Hepatocyte (in vitro differentiated cells): Measurements from ENCODE around the gene MND1. TPM values are rescaled to one million over a fixed set of nuclear protein-coding genes. Genes with fewer than 3 reads are reported as not detected.
"Not testable (repeated sequence)": the region's sequence is repeated elsewhere in the genome, so short reads cannot be mapped to it uniquely, and the experiment has no call there.

Experiments used
- DNase-seq: peaks from one replicate; pipeline ENCODE4 v3.0.0-alpha.2; 2016; ENCODE audit warnings: low spot score
- H2AFZ ChIP-seq: fragments of 200-600 bp; sonication (generic); 2 replicates; pipeline ENCODE4 v1.6.0; 2016; ENCODE audit warnings: antibody characterized with exemption, mild to moderate bottlenecking
- H3K27ac ChIP-seq: fragments of 200-600 bp; sonication (generic); 2 replicates; pipeline ENCODE4 v1.5.1; 2016; ENCODE audit warnings: mild to moderate bottlenecking
- H3K27me3 ChIP-seq: fragments of 200-600 bp; sonication (generic); 2 replicates; pipeline ENCODE4 v1.6.1; 2016
- H3K36me3 ChIP-seq: fragments of 200-600 bp; sonication (generic); replicated peaks from 2 replicates; pipeline ENCODE4 v1.5.1; 2016; ENCODE audit warnings: low read depth; ENCODE audit not compliant: insufficient read depth
- H3K4me1 ChIP-seq: fragments of 200-600 bp; sonication (generic); 2 replicates; pipeline ENCODE4 v1.5.1; 2016; ENCODE audit warnings: mild to moderate bottlenecking, moderate library complexity; ENCODE audit not compliant: insufficient read depth
- H3K4me2 ChIP-seq: fragments of 200-600 bp; sonication (generic); 2 replicates; pipeline ENCODE4 v1.6.0; 2016
- H3K4me3 ChIP-seq: fragments of 200-600 bp; sonication (generic); 2 replicates; pipeline ENCODE4 v1.5.1; 2016; ENCODE audit warnings: mild to moderate bottlenecking
- H3K79me2 ChIP-seq: fragments of 200-600 bp; sonication (generic); 2 replicates; pipeline ENCODE4 v1.6.0; 2017; ENCODE audit warnings: mild to moderate bottlenecking
- H3K9me2 ChIP-seq: fragments of 200-600 bp; sonication (generic); replicated peaks from 2 replicates; pipeline ENCODE4 v1.6.0; 2017; ENCODE audit warnings: mild to moderate bottlenecking; ENCODE audit not compliant: insufficient read depth
- H3K9me3 ChIP-seq: fragments of 200-600 bp; sonication (generic); 2 replicates; pipeline ENCODE4 v1.5.1; 2016; ENCODE audit warnings: low read depth, mild to moderate bottlenecking
- H4K20me1 ChIP-seq: fragments of 200-600 bp; sonication (generic); 2 replicates; pipeline ENCODE4 v1.6.0; 2016; ENCODE audit warnings: mild to moderate bottlenecking; ENCODE audit not compliant: insufficient read depth, poor library complexity, severe bottlenecking
- EZH2 ChIP-seq: fragments of 200-600 bp; sonication (generic); IDR thresholded peaks from 2 replicates; pipeline ENCODE4 v1.6.1; 2016; ENCODE audit warnings: antibody characterized with exemption, mild to moderate bottlenecking, borderline replicate concordance
- EZH2phosphoT487 ChIP-seq: fragments of 200-600 bp; sonication (generic); IDR thresholded peaks from one replicate; pipeline ENCODE4 v1.6.1; 2018; ENCODE audit warnings: antibody characterized with exemption, mild to moderate bottlenecking, low read depth, moderate library complexity; ENCODE audit not compliant: unreplicated experiment, severe bottlenecking
- WGBS: methylation state at CpG from one replicate; pipeline ENCODE4 v1.1.6; 2016; ENCODE audit warnings: low lambda C conversion rate; ENCODE audit errors: missing lambda C conversion rate; 5-methylcytosine and 5-hydroxymethylcytosine counted together
- polyA plus RNA-seq: library from polyadenylated mRNA; unstranded; fragments of >200 nt; fragmentation: Nextera tagmentation; extraction: Ambion mirVana; gene quantifications from 2 replicates; pipeline ENCODE4 v1.2.1, GENCODE V29; 2016
- total RNA-seq: library from RNA; depleted of rRNA; stranded (reverse); fragments of >200 nt; gene quantifications from 2 replicates; pipeline ENCODE4 v1.2.3, GENCODE V29; 2014
- TF ChIP-seq, protein P1 (sequence below): fragments of 200-600 bp; sonication (generic); IDR thresholded peaks from 2 replicates; pipeline ENCODE4 v1.5.1; 2016; ENCODE audit warnings: antibody characterized with exemption, mild to moderate bottlenecking; ENCODE audit not compliant: poor library complexity

MND1 gene
- total and polyA plus RNA-seq, 2 experiments from 2014 or later: 2.2 to 4.3 TPM

DNA sequence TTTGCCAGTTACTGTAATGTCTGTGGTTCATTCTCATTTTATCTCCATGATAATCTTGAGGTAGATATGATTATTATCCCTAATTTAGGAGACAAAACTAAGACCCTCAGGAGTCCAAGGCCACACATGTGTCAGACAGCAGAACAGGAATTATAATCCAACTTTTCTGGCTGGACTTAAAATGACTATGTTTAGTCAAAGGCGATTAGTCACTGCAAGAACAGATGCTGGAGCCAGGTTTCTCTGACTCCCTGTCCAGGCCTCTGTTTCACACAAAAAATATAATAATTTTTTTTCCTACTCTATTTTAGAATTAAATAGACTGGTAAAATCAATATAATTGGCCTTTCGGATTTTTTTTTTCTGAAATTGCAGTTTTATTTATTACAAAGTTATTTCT is 64.9 kb downstream of the MND1 start:
- no peak overlapping the region for H3K27ac ChIP-seq
- H4K20me1 ChIP-seq: no peaks in the 10 kb centered on the region
- H3K9me3 ChIP-seq: no peaks in the 10 kb centered on the region
- H2AFZ ChIP-seq: no peak overlapping the region
- no peaks in the 10 kb centered on the region for H3K79me2 ChIP-seq
- no peak for DNase-seq
- H3K36me3 ChIP-seq: no peaks in the 10 kb centered on the region
- no peaks in the 10 kb centered on the region for H3K4me1 ChIP-seq
- H3K4me2 ChIP-seq: no peak overlapping the region
- no peak overlapping the region for H3K4me3 ChIP-seq
- WGBS: 91% methylated on average over 2 of the region's 2 CpGs
- TF ChIP-seq EZH2phosphoT487: no peak
- H3K27me3 ChIP-seq: no peaks in the 10 kb centered on the region
- H3K9me2 ChIP-seq: no peaks in the 10 kb centered on the region

DNA sequence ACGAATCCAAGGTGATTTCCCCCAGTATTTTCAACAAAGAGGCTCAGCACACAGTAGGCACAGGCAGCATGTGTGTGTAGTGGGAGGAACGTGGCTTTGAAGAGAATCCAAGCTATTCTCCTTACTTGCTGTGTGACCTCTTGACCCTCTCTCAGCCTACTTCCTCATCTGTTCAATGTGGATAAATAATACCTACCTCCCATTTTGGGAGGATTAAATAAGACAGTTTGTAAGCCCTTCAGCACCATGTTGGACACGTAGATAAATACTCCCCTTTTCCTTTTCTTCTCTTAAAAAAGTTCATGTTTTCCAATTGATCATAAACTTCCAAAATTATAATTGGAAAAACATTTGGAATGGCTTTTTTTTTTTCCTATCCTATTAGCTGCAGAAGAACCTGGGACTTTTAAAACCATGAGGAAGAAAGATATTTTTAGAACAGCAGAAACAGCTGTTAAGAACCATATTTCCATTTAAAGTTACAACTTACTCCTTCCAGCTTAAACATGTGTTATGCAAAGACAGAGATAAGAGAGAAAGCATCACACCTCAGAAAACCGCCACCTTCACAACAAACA is 65.5 kb downstream of the MND1 start:
- TF ChIP-seq, protein P1, sequence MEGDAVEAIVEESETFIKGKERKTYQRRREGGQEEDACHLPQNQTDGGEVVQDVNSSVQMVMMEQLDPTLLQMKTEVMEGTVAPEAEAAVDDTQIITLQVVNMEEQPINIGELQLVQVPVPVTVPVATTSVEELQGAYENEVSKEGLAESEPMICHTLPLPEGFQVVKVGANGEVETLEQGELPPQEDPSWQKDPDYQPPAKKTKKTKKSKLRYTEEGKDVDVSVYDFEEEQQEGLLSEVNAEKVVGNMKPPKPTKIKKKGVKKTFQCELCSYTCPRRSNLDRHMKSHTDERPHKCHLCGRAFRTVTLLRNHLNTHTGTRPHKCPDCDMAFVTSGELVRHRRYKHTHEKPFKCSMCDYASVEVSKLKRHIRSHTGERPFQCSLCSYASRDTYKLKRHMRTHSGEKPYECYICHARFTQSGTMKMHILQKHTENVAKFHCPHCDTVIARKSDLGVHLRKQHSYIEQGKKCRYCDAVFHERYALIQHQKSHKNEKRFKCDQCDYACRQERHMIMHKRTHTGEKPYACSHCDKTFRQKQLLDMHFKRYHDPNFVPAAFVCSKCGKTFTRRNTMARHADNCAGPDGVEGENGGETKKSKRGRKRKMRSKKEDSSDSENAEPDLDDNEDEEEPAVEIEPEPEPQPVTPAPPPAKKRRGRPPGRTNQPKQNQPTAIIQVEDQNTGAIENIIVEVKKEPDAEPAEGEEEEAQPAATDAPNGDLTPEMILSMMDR: no peak
- TF ChIP-seq EZH2 (no peak), EZH2phosphoT487 (no peak)
- Histone ChIP-seq H3K9me2 (no peaks in the 10 kb centered on the region), H3K36me3 (no peaks in the 10 kb centered on the region), H4K20me1 (no peaks in the 10 kb centered on the region), H3K27ac (no peak overlapping the region), H3K79me2 (no peaks in the 10 kb centered on the region), H2AFZ (no peak overlapping the region), H3K9me3 (no peaks in the 10 kb centered on the region), H3K27me3 (no peaks in the 10 kb centered on the region), H3K4me1 (no peaks in the 10 kb centered on the region), H3K4me2 (no peak overlapping the region), H3K4me3 (no peak overlapping the region)
- no peak for DNase-seq
- 70% methylated on average over 4 of the region's 4 CpGs for WGBS

DNA sequence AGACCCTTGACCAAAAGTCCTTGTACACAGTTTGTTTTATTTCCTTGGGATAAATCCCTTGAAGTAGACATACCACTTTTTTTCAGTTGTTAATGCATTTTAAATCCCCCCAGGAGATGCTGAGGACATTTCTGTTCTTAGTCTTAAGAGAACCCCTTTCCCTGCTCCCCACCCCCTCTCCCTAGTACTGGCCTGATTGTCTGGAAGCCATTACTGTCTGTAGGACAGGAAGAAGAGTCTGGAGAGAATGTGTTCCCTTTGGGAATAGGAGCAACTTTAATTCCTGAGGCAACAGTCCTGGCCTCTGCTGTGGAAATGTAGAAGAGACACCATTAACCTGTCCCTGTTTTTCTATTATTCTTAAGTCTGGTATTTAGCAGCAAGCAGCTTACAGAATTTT is 69.4 kb downstream of the MND1 start:
- no peaks in the 10 kb centered on the region for H3K27me3 ChIP-seq
- H3K27ac ChIP-seq: no peak overlapping the region
- H3K4me3 ChIP-seq: no peak overlapping the region
- TF ChIP-seq EZH2 (no peak), EZH2phosphoT487 (no peak)
- TF ChIP-seq, protein P1: no peak
- H3K9me2 ChIP-seq: no peaks in the 10 kb centered on the region
- H3K4me1 ChIP-seq: no peaks in the 10 kb centered on the region
- no peaks in the 10 kb centered on the region for H3K79me2 ChIP-seq
- H2AFZ ChIP-seq: no peak overlapping the region
- no peaks in the 10 kb centered on the region for H3K36me3 ChIP-seq
- no peak overlapping the region for H3K4me2 ChIP-seq
- no peak for DNase-seq
- H3K9me3 ChIP-seq: no peaks in the 10 kb centered on the region
- H4K20me1 ChIP-seq: no peaks in the 10 kb centered on the region

DNA sequence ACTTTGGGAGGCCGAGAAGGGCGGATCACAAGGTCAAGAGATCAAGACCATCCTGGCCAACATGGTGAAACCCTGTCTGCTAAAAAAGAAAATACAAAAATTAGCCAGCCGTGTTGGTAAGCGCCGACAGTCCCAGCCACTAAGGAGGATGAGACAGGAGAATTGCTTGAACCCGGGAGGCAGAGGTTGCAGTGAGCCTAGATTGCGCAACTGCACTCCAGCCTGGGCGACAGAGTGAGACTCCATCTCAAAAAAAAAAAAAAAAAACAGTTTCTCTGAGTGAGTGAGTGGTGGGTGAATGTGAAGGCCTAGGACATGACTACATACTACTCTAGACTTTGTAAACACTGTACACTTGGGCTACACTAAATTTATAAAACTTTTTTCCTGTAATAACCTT is 72.0 kb downstream of the MND1 start:
- H3K9me2 ChIP-seq, H3K4me2 ChIP-seq, H3K27me3 ChIP-seq, H4K20me1 ChIP-seq, H3K9me3 ChIP-seq, DNase-seq, H3K4me3 ChIP-seq, H3K79me2 ChIP-seq, H3K36me3 ChIP-seq, H2AFZ ChIP-seq, H3K27ac ChIP-seq, H3K4me1 ChIP-seq: not testable (repeated sequence)
- WGBS: 91% methylated on average over 8 of the region's 8 CpGs

DNA sequence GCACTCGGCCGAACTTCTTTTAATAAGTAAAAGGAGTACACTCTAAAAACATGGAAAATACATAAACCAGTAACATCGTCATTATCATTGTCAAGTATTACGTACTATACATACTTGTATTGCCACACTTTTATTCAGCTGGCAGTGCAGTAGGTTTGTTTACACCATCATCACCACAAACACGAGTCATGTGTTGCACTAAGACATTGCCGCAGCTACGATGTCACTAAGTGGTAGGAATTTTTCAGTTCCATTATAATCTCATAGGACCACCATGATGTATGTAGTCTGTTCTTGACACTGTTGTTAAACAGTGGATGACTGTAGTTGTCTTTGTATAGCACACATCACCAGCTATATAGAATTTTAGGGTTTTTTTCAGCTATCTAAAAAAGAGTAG is 73.6 kb downstream of the MND1 start:
- Histone ChIP-seq H3K27ac (no peak overlapping the region), H3K4me3 (no peak overlapping the region), H3K9me2 (no peaks in the 10 kb centered on the region), H3K4me2 (no peak overlapping the region), H3K9me3 (no peaks in the 10 kb centered on the region), H3K4me1 (no peaks in the 10 kb centered on the region), H3K36me3 (no peaks in the 10 kb centered on the region), H3K27me3 (no peaks in the 10 kb centered on the region), H2AFZ (no peak overlapping the region), H3K79me2 (no peaks in the 10 kb centered on the region), H4K20me1 (no peaks in the 10 kb centered on the region)
- WGBS: 96% methylated on average over 7 of the region's 7 CpGs
- no peak for DNase-seq
- TF ChIP-seq, protein P1: no peak
- TF ChIP-seq EZH2phosphoT487 (no peak), EZH2 (no peak)
